HL-60 (cell line): ENCODE measurements around the gene GNG7.
"Not testable (repeated sequence)": the region's sequence is repeated elsewhere in the genome, so short reads cannot be mapped to it uniquely, and the experiment has no call there.

Experiments
- DNase-seq, 2 experiments: peaks; one replicate each; pipeline ENCODE4 v3.0.0-alpha.2; 2010 to 2020; ENCODE audit warnings: low read depth in 1 of 2, low spot score in 1 of 2
- H3K27ac ChIP-seq: fragments of 250-450 bp; sonication (Bioruptor Pico); replicated peaks from 2 replicates; pipeline ENCODE4 v1.5.1; 2020; ENCODE audit warnings: mild to moderate bottlenecking, moderate library complexity
- H3K27me3 ChIP-seq: fragments of 250-450 bp; sonication (Bioruptor Pico); 2 replicates; pipeline ENCODE4 v1.5.1; 2021; ENCODE audit warnings: mild to moderate bottlenecking, moderate library complexity; ENCODE audit not compliant: insufficient read depth, poor library complexity, severe bottlenecking
- H3K4me3 ChIP-seq: replicated peaks from 2 replicates; pipeline ENCODE4 v1.5.1; 2011; ENCODE audit warnings: mild to moderate bottlenecking, control low read depth, low read length; ENCODE audit not compliant: insufficient read depth
- CTCF ChIP-seq: IDR thresholded peaks from one replicate; pipeline ENCODE4 v1.5.1; 2011; ENCODE audit warnings: low read length, control low read depth, inconsistent platforms; ENCODE audit not compliant: insufficient read depth
- GABPA ChIP-seq: IDR thresholded peaks from 2 replicates; pipeline ENCODE4 v1.6.1; 2012; ENCODE audit warnings: low read depth
- POLR2AphosphoS5 ChIP-seq: IDR thresholded peaks from 2 replicates; pipeline ENCODE4 v1.6.1; 2012; ENCODE audit warnings: low read depth
- REST ChIP-seq: IDR thresholded peaks from 2 replicates; pipeline ENCODE4 v1.6.1; 2012; ENCODE audit warnings: low read depth; ENCODE audit not compliant: insufficient replicate concordance
- SPI1 ChIP-seq: IDR thresholded peaks from 2 replicates; pipeline ENCODE4 v1.6.1; 2012; ENCODE audit warnings: low read depth, mild to moderate bottlenecking, borderline replicate concordance

Gene GNG7

GRCh38 chr19:2569596-2570465, 132.7 kb downstream of the GNG7 start:
- H3K27ac ChIP-seq, result no peak overlapping the region
- no peaks in the 10 kb centered on the region for H3K27me3 ChIP-seq
- H3K4me3 ChIP-seq, result no peak overlapping the region
- TF ChIP-seq POLR2AphosphoS5, result no peak
- TF ChIP-seq SPI1, result no peak
- no peak for TF ChIP-seq GABPA
- TF ChIP-seq CTCF, result no peak
- no peak for TF ChIP-seq REST
- no peak for DNase-seq

- no peaks in the 10 kb centered on the region for H3K27me3 ChIP-seq
- no peak for DNase-seq
- peak overlapping the region; percentile 81 for H3K27ac ChIP-seq
- TF ChIP-seq REST (no peak), GABPA (no peak), CTCF (no peak), SPI1 (no peak), POLR2AphosphoS5 (no peak)
- H3K4me3 ChIP-seq, result no peak overlapping the region
Observed at GRCh38 chr19:2567996-2568395, 134.5 kb downstream of the GNG7 start.

GRCh38 chr19:2567580-2567979, 134.9 kb downstream of the GNG7 start:
- no peaks in the 10 kb centered on the region for H3K27me3 ChIP-seq
- peak overlapping the region; percentile 81 for H3K27ac ChIP-seq
- DNase-seq, result peak; percentile 73 to 84
- no peak overlapping the region for H3K4me3 ChIP-seq
- TF ChIP-seq REST (no peak), POLR2AphosphoS5 (peak; percentile 59; the same call in 1 of the 2 replicates)

GRCh38 chr19:2563546-2563945, 138.9 kb downstream of the GNG7 start:
- not testable (repeated sequence) for DNase-seq, H3K27me3 ChIP-seq, H3K27ac ChIP-seq, H3K4me3 ChIP-seq
